GM12878 (cell line): ENCODE results near the gene SOCS1. TPM values are rescaled to one million over a fixed set of nuclear protein-coding genes. Genes with fewer than 3 reads are reported as not detected.

Source experiments
- BACH1 ChIP-seq: fragments of 450-650 bp; IDR thresholded peaks from 2 replicates; pipeline ENCODE4 v1.6.1; 2017; ENCODE audit warnings: mild to moderate bottlenecking, borderline replicate concordance
- BRCA1 ChIP-seq: IDR thresholded peaks from 2 replicates; pipeline ENCODE4 v1.6.1; 2011; ENCODE audit warnings: low read depth, low read length, improper control_type of control experiment
- CBX5 ChIP-seq: sonication (generic); IDR thresholded peaks from 2 replicates; pipeline ENCODE4 v1.6.1; 2016; ENCODE audit warnings: low read depth, moderate library complexity, mild to moderate bottlenecking, inconsistent platforms
- CEBPB ChIP-seq, 2 experiments: fragments of 150-350 bp in 1 of 2; IDR thresholded peaks; 2 replicates each; pipeline ENCODE4 v1.6.1; 2012 to 2014; ENCODE audit warnings: low read depth in 2 of 2, low read length in 2 of 2, borderline replicate concordance in 1 of 2, inconsistent platforms in 1 of 2
- CHD4 ChIP-seq: fragments of 200-600 bp; sonication (generic); IDR thresholded peaks from 2 replicates; pipeline ENCODE4 v1.6.1; 2016; ENCODE audit warnings: mild to moderate bottlenecking
- CREM ChIP-seq: IDR thresholded peaks from 2 replicates; pipeline ENCODE4 v1.6.1; 2014; ENCODE audit warnings: antibody characterized with exemption, low read depth
- DPF2 ChIP-seq: fragments of 450-650 bp; IDR thresholded peaks from 2 replicates; pipeline ENCODE4 v1.6.1; 2017; ENCODE audit warnings: mild to moderate bottlenecking
- ESRRA ChIP-seq: IDR thresholded peaks from 2 replicates; pipeline ENCODE4 v1.6.1; 2012; ENCODE audit warnings: mild to moderate bottlenecking, low read length, improper control_type of control experiment
- MEF2A ChIP-seq: IDR thresholded peaks from 2 replicates; pipeline ENCODE4 v1.6.1; 2011; ENCODE audit warnings: low read depth, mild to moderate bottlenecking, low read length, moderate library complexity; ENCODE audit not compliant: insufficient read depth
- MTA2 ChIP-seq: fragments of 450-650 bp; IDR thresholded peaks from 2 replicates; pipeline ENCODE4 v1.6.1; 2016; ENCODE audit warnings: low read depth, mild to moderate bottlenecking, moderate library complexity
- NFIC ChIP-seq: IDR thresholded peaks from 2 replicates; pipeline ENCODE4 v1.6.1; 2012; ENCODE audit warnings: low read depth, mild to moderate bottlenecking, inconsistent platforms, low read length, moderate library complexity
- NR2C2 ChIP-seq: IDR thresholded peaks from 2 replicates; pipeline ENCODE4 v1.6.1; 2011; ENCODE audit warnings: borderline replicate concordance, low read depth; ENCODE audit not compliant: control insufficient read depth, insufficient read length
- RAD51 ChIP-seq: fragments of 450-650 bp; IDR thresholded peaks from 2 replicates; pipeline ENCODE4 v1.6.1; 2016; ENCODE audit warnings: moderate library complexity, mild to moderate bottlenecking, inconsistent platforms
- SIN3A ChIP-seq: IDR thresholded peaks from 2 replicates; pipeline ENCODE4 v1.6.1; 2012; ENCODE audit warnings: low read depth, low read length, improper control_type of control experiment
- SMC3 ChIP-seq: IDR thresholded peaks from 2 replicates; pipeline ENCODE4 v1.6.1; 2011; ENCODE audit warnings: low read length, improper control_type of control experiment, borderline replicate concordance
- TAF1 ChIP-seq: IDR thresholded peaks from 2 replicates; pipeline ENCODE4 v1.6.1; 2011; ENCODE audit warnings: mild to moderate bottlenecking, low read depth, low read length, borderline replicate concordance
- TBL1XR1 ChIP-seq: IDR thresholded peaks from 2 replicates; pipeline ENCODE4 v1.6.1; 2012; ENCODE audit warnings: low read depth, low read length, improper control_type of control experiment
- ZNF274 ChIP-seq: IDR thresholded peaks from one replicate; pipeline ENCODE4 v1.8.0; 2011; ENCODE audit not compliant: insufficient read length, insufficient read depth
- polyA plus RNA-seq, 11 experiments: library from polyadenylated mRNA; depleted of rRNA in 4 of 11; unstranded in 6 of 11; stranded (reverse) in 5 of 11; fragments of >200 nt; fragmentation: Nextera tagmentation in 4 of 11; fragmentation: Illumina TruSeq in 1 of 11; extraction: Ambion mirVana in 4 of 11; extraction: Trizol in 1 of 11; gene quantifications; 1 replicate in 1 of 11; 2 replicates in 10 of 11; pipeline versions ENCODE4 v1.2.1 to v1.2.3, GENCODE V29; 2011 to 2016; ENCODE audit warnings: inconsistent platforms in 2 of 11, missing spikeins in 2 of 11, low read depth in 1 of 11
- total RNA-seq, 4 experiments: library from RNA; depleted of rRNA in 3 of 4; stranded (reverse); fragments of >200 nt in 3 of 4; fragmentation: Illumina TruSeq in 1 of 4; extraction: Trizol in 1 of 4; gene quantifications; 2 replicates each; pipeline versions ENCODE4 v1.2.1 to v1.2.3, GENCODE V29; 2013 to 2021
- TF ChIP-seq, protein P1 (sequence below): IDR thresholded peaks from 2 replicates; pipeline ENCODE4 v1.6.1; 2012; ENCODE audit warnings: low read length, inconsistent platforms
- TF ChIP-seq, protein P2 (sequence below): fragments of 450-650 bp; IDR thresholded peaks from 2 replicates; pipeline ENCODE4 v1.6.1; 2017; ENCODE audit warnings: mild to moderate bottlenecking, moderate library complexity
- TF ChIP-seq, protein P3 (sequence below): fragments of 450-650 bp; IDR thresholded peaks from 2 replicates; pipeline ENCODE4 v1.6.1; 2017; ENCODE audit warnings: mild to moderate bottlenecking, moderate library complexity

The SOCS1 gene
- total and polyA plus RNA-seq, 10 of the 15 experiments (the other 5 are each of a cell fraction or from before 2014, with no cell fraction given): 0.42 to 39.8 (median 11.2) TPM

DNA sequence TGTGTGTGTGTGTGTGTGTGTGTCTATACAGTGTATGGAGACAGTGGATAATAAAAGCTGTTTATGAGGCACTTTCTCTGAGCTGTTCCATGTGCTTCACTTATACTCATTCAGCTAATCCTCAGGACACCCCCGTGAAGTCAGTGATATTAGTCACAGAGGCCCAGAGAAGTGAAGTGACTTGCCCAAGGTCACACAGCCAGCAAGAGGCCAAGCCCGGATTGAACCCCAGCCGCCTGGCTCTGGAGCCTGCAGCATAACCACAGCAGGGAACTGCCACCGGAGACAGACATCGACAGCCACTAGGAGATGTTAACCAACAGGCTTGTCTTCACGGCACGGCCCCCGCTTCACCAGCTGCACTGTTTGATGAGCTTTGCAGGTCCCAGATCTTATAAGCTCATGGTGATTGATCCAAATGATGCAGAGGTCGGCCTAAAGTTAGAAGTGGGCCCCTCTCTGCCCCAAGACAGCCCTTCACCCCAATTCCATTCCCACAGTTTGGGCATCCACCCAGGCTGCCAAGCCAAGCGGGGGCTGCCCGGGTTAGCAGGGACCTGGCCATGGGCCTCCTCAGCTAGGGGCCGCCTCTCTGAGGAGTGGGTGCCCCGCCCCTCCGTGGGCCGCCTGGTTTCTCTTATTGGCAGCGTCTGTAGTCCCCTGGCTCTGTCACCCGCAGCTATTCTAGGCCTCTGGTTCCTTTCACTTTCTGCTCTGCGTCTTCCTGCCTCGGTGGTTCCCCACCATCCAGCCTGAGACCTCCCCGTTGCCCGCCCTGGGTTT lies 30.9 kb downstream of the SOCS1 start (continued):
- TF ChIP-seq CREM: peak; percentile 37; the same call in 1 of the 2 replicates
- no peak; the same call in 1 of the 2 replicates for TF ChIP-seq NFIC
- TF ChIP-seq, protein P1, sequence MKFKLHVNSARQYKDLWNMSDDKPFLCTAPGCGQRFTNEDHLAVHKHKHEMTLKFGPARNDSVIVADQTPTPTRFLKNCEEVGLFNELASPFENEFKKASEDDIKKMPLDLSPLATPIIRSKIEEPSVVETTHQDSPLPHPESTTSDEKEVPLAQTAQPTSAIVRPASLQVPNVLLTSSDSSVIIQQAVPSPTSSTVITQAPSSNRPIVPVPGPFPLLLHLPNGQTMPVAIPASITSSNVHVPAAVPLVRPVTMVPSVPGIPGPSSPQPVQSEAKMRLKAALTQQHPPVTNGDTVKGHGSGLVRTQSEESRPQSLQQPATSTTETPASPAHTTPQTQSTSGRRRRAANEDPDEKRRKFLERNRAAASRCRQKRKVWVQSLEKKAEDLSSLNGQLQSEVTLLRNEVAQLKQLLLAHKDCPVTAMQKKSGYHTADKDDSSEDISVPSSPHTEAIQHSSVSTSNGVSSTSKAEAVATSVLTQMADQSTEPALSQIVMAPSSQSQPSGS: no peak
- no peak for TF ChIP-seq CHD4
- TF ChIP-seq TAF1: no peak
- TF ChIP-seq ESRRA: peak; percentile 26
- no peak; the same call in 1 of the 2 replicates for TF ChIP-seq DPF2
- TF ChIP-seq SIN3A: no peak
- TF ChIP-seq BACH1: peak; percentile 18; the same call in 1 of the 2 replicates
- no peak for TF ChIP-seq MTA2
- TF ChIP-seq CEBPB (IDR thresholded peaks at IDR 0.05; ENCODE audit: borderline replicate concordance in 1 of 2, low read depth in 2 of 2, low read length in 2 of 2): no peak
- peak; percentile 16; the same call in 1 of the 2 replicates for TF ChIP-seq SMC3
- TF ChIP-seq, protein P2, sequence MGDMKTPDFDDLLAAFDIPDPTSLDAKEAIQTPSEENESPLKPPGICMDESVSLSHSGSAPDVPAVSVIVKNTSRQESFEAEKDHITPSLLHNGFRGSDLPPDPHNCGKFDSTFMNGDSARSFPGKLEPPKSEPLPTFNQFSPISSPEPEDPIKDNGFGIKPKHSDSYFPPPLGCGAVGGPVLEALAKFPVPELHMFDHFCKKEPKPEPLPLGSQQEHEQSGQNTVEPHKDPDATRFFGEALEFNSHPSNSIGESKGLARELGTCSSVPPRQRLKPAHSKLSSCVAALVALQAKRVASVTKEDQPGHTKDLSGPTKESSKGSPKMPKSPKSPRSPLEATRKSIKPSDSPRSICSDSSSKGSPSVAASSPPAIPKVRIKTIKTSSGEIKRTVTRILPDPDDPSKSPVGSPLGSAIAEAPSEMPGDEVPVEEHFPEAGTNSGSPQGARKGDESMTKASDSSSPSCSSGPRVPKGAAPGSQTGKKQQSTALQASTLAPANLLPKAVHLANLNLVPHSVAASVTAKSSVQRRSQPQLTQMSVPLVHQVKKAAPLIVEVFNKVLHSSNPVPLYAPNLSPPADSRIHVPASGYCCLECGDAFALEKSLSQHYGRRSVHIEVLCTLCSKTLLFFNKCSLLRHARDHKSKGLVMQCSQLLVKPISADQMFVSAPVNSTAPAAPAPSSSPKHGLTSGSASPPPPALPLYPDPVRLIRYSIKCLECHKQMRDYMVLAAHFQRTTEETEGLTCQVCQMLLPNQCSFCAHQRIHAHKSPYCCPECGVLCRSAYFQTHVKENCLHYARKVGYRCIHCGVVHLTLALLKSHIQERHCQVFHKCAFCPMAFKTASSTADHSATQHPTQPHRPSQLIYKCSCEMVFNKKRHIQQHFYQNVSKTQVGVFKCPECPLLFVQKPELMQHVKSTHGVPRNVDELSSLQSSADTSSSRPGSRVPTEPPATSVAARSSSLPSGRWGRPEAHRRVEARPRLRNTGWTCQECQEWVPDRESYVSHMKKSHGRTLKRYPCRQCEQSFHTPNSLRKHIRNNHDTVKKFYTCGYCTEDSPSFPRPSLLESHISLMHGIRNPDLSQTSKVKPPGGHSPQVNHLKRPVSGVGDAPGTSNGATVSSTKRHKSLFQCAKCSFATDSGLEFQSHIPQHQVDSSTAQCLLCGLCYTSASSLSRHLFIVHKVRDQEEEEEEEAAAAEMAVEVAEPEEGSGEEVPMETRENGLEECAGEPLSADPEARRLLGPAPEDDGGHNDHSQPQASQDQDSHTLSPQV: no peak
- peak; percentile 94 for TF ChIP-seq TBL1XR1
- TF ChIP-seq ZNF274: no peak
- TF ChIP-seq RAD51: no peak
- TF ChIP-seq CBX5: no peak; the same call in 1 of the 2 replicates
- TF ChIP-seq BRCA1: no peak
- TF ChIP-seq, protein P3, sequence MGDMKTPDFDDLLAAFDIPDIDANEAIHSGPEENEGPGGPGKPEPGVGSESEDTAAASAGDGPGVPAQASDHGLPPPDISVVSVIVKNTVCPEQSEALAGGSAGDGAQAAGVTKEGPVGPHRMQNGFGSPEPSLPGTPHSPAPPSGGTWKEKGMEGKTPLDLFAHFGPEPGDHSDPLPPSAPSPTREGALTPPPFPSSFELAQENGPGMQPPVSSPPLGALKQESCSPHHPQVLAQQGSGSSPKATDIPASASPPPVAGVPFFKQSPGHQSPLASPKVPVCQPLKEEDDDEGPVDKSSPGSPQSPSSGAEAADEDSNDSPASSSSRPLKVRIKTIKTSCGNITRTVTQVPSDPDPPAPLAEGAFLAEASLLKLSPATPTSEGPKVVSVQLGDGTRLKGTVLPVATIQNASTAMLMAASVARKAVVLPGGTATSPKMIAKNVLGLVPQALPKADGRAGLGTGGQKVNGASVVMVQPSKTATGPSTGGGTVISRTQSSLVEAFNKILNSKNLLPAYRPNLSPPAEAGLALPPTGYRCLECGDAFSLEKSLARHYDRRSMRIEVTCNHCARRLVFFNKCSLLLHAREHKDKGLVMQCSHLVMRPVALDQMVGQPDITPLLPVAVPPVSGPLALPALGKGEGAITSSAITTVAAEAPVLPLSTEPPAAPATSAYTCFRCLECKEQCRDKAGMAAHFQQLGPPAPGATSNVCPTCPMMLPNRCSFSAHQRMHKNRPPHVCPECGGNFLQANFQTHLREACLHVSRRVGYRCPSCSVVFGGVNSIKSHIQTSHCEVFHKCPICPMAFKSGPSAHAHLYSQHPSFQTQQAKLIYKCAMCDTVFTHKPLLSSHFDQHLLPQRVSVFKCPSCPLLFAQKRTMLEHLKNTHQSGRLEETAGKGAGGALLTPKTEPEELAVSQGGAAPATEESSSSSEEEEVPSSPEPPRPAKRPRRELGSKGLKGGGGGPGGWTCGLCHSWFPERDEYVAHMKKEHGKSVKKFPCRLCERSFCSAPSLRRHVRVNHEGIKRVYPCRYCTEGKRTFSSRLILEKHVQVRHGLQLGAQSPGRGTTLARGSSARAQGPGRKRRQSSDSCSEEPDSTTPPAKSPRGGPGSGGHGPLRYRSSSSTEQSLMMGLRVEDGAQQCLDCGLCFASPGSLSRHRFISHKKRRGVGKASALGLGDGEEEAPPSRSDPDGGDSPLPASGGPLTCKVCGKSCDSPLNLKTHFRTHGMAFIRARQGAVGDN: peak; percentile 39; the same call in 1 of the 2 replicates
- no peak for TF ChIP-seq NR2C2
- TF ChIP-seq MEF2A: peak; percentile 94
